Fibroblast of gingiva (primary cell): ENCODE data around the gene PSMD11.
"Not testable (repeated sequence)": the region's sequence is repeated elsewhere in the genome, so short reads cannot be mapped to it uniquely, and the experiment has no call there.

Source experiments
- DNase-seq: peaks from one replicate; pipeline ENCODE4 v3.0.0-alpha.2; 2011; ENCODE audit warnings: low read depth

Gene PSMD11

GRCh38 chr17:32515677-32516383, 71.5 kb downstream of the PSMD11 start:
- no peak for DNase-seq

GRCh38 chr17:32516450-32516849, 72.1 kb downstream of the PSMD11 start:
- DNase-seq: no peak

- no peak for DNase-seq
These were observed 72.8 kb downstream of the PSMD11 start for GRCh38 chr17:32516940-32517701.

- no peak for DNase-seq
These were observed 73.7 kb downstream of the PSMD11 start for GRCh38 chr17:32517982-32518381.

GRCh38 chr17:32518646-32519227, 74.4 kb downstream of the PSMD11 start:
- no peak for DNase-seq

GRCh38 chr17:32519228-32520103, 75.2 kb downstream of the PSMD11 start:
- DNase-seq: no peak

GRCh38 chr17:32520104-32520701, 75.9 kb downstream of the PSMD11 start:
- DNase-seq: no peak

GRCh38 chr17:32520737-32521404, 76.6 kb downstream of the PSMD11 start:
- no peak for DNase-seq

GRCh38 chr17:32523017-32523680, 78.8 kb downstream of the PSMD11 start:
- no peak for DNase-seq

- no peak for DNase-seq
These were observed 79.7 kb downstream of the PSMD11 start for GRCh38 chr17:32523827-32524552.

GRCh38 chr17:32524553-32524880, 80.2 kb downstream of the PSMD11 start:
- DNase-seq: not testable (repeated sequence)

- DNase-seq: no peak
These were observed 80.8 kb downstream of the PSMD11 start for GRCh38 chr17:32525122-32525521.

- DNase-seq: no peak
These were observed 82.8 kb downstream of the PSMD11 start for GRCh38 chr17:32527146-32527545.

- no peak for DNase-seq
These were observed 84.5 kb downstream of the PSMD11 start for GRCh38 chr17:32528825-32529224.

GRCh38 chr17:32529604-32530003, 85.3 kb downstream of the PSMD11 start:
- DNase-seq: no peak
